ENCODE data around the gene DEPDC5. TPM values are rescaled to one million over a fixed set of nuclear protein-coding genes. Genes with fewer than 3 reads are reported as not detected.
"Not testable (repeated sequence)": the region's sequence is repeated elsewhere in the genome, so short reads cannot be mapped to it uniquely, and the experiment has no call there.

DEPDC5 gene
- total RNA-seq, 1 donor from 2014 or later = 29.9 TPM

- no peak for DNase-seq (ENCODE audit: low spot score)
These were observed 61.1 kb downstream of the DEPDC5 start for GRCh38 chr22:31814942-31815341.

GRCh38 chr22:31815383-31815814 is 61.6 kb downstream of the DEPDC5 start:
- DNase-seq (ENCODE audit: low spot score) = not testable (repeated sequence)

GRCh38 chr22:31816750-31817149 is 62.9 kb downstream of the DEPDC5 start:
- no peak for DNase-seq (ENCODE audit: low spot score)

- DNase-seq (ENCODE audit: low spot score) = no peak
These were observed 64.9 kb downstream of the DEPDC5 start for GRCh38 chr22:31818481-31819392.

- no peak for DNase-seq (ENCODE audit: low spot score)
These were observed 66.8 kb downstream of the DEPDC5 start for GRCh38 chr22:31820655-31821054.

GRCh38 chr22:31821572-31821971 is 67.8 kb downstream of the DEPDC5 start:
- no peak for DNase-seq (ENCODE audit: low spot score)

GRCh38 chr22:31822523-31822922 is 68.7 kb downstream of the DEPDC5 start:
- DNase-seq (ENCODE audit: low spot score) = no peak

GRCh38 chr22:31825513-31825912 is 71.7 kb downstream of the DEPDC5 start:
- no peak for DNase-seq (ENCODE audit: low spot score)

- DNase-seq (ENCODE audit: low spot score) = no peak
These were observed 72.6 kb downstream of the DEPDC5 start for GRCh38 chr22:31826443-31826842.

GRCh38 chr22:31828739-31829138 is 74.9 kb downstream of the DEPDC5 start:
- no peak for DNase-seq (ENCODE audit: low spot score)

- DNase-seq (ENCODE audit: low spot score) = peak; percentile 89
These were observed 75.7 kb downstream of the DEPDC5 start for GRCh38 chr22:31829505-31829904.

- no peak for DNase-seq (ENCODE audit: low spot score)
These were observed 76.9 kb downstream of the DEPDC5 start for GRCh38 chr22:31830721-31831070.

GRCh38 chr22:31833930-31834329 is 80.1 kb downstream of the DEPDC5 start:
- no peak for DNase-seq (ENCODE audit: low spot score)

- no peak for DNase-seq (ENCODE audit: low spot score)
These were observed 82.2 kb downstream of the DEPDC5 start for GRCh38 chr22:31836010-31836409.

GRCh38 chr22:31838917-31839316 is 85.1 kb downstream of the DEPDC5 start:
- no peak for DNase-seq (ENCODE audit: low spot score)

- DNase-seq (ENCODE audit: low spot score) = no peak
These were observed 86.2 kb downstream of the DEPDC5 start for GRCh38 chr22:31839986-31840385.

- no peak for DNase-seq (ENCODE audit: low spot score)
These were observed 86.8 kb downstream of the DEPDC5 start for GRCh38 chr22:31840585-31840984.

- DNase-seq (ENCODE audit: low spot score) = no peak
These were observed 87.4 kb downstream of the DEPDC5 start for GRCh38 chr22:31841078-31841827.

- DNase-seq (ENCODE audit: low spot score) = no peak
These were observed 89.7 kb downstream of the DEPDC5 start for GRCh38 chr22:31843526-31843925.

GRCh38 chr22:31844941-31845340 is 91.1 kb downstream of the DEPDC5 start:
- DNase-seq (ENCODE audit: low spot score) = no peak

GRCh38 chr22:31846161-31847115 is 92.6 kb downstream of the DEPDC5 start:
- no peak for DNase-seq (ENCODE audit: low spot score)

GRCh38 chr22:31848411-31848810 is 94.6 kb downstream of the DEPDC5 start:
- no peak for DNase-seq (ENCODE audit: low spot score)

Data from umbilical cord (tissue), 2 donors.